ENCODE data around the gene ARHGAP15.
A peak's percentile ranks its signal among the peaks of the same experiment; 100 is the strongest.

The ARHGAP15 gene

DNA sequence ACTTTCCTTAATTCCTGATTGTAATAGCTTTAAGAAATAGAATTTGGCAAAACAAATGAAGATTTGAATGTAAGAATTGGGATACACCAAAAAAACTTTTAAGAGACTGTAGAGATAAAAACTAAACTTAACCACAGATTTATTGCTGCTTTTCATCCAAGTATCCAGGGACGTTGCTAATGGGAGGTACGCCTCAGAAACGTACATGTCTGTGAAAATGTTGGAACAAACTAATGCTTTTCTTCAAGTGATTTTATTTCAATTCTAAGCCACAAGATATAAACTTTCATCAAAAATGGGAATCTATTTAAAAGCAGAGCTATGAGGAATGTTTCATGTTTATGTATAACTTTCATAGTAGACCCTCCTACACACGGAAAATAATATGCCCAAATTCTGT lies 66.3 kb downstream of the ARHGAP15 start:
- no peak for TF ChIP-seq EZH2phosphoT487 (conservative IDR thresholded peaks at IDR 0.05; ENCODE audit: low read length)
- TF ChIP-seq, protein P1, sequence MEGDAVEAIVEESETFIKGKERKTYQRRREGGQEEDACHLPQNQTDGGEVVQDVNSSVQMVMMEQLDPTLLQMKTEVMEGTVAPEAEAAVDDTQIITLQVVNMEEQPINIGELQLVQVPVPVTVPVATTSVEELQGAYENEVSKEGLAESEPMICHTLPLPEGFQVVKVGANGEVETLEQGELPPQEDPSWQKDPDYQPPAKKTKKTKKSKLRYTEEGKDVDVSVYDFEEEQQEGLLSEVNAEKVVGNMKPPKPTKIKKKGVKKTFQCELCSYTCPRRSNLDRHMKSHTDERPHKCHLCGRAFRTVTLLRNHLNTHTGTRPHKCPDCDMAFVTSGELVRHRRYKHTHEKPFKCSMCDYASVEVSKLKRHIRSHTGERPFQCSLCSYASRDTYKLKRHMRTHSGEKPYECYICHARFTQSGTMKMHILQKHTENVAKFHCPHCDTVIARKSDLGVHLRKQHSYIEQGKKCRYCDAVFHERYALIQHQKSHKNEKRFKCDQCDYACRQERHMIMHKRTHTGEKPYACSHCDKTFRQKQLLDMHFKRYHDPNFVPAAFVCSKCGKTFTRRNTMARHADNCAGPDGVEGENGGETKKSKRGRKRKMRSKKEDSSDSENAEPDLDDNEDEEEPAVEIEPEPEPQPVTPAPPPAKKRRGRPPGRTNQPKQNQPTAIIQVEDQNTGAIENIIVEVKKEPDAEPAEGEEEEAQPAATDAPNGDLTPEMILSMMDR (IDR thresholded peaks at IDR 0.05; ENCODE audit: insufficient read depth, low read length, poor library complexity, severe bottlenecking), result no peak
- H3K4me3 ChIP-seq (ENCODE audit: insufficient read depth, low read length, poor library complexity, severe bottlenecking), result no peak overlapping the region
- no peaks in the 10 kb centered on the region for H3K36me3 ChIP-seq (ENCODE audit: low read length)
- no peak overlapping the region for H2AFZ ChIP-seq (ENCODE audit: low read depth, low read length, severe bottlenecking)
- no peak overlapping the region for H3K27ac ChIP-seq (ENCODE audit: low read depth, low read length)
- no peak overlapping the region for H3K4me2 ChIP-seq (ENCODE audit: low read depth, low read length, poor library complexity, severe bottlenecking)
- peaks cover 3% of the 10 kb centered on the region; the same call in 1 of the 2 replicates for H3F3A ChIP-seq (ENCODE audit: insufficient read depth)
- no peaks in the 10 kb centered on the region for H3K9me2 ChIP-seq (replicated peaks; ENCODE audit: insufficient read depth, low read length)
- peaks cover 6% of the 10 kb centered on the region; the same call in 1 of the 2 replicates for H4K20me1 ChIP-seq (ENCODE audit: low read depth, low read length)
- H3K9ac ChIP-seq (ENCODE audit: low read length), result no peak overlapping the region
- no peaks in the 10 kb centered on the region for H3K27me3 ChIP-seq (ENCODE audit: low read length)
- H3K9me3 ChIP-seq (ENCODE audit: insufficient read depth, low read length), result no peaks in the 10 kb centered on the region
- peaks cover 3% of the 10 kb centered on the region; the same call in 1 of the 2 replicates for H3K79me2 ChIP-seq (ENCODE audit: insufficient read depth, low read length)

DNA sequence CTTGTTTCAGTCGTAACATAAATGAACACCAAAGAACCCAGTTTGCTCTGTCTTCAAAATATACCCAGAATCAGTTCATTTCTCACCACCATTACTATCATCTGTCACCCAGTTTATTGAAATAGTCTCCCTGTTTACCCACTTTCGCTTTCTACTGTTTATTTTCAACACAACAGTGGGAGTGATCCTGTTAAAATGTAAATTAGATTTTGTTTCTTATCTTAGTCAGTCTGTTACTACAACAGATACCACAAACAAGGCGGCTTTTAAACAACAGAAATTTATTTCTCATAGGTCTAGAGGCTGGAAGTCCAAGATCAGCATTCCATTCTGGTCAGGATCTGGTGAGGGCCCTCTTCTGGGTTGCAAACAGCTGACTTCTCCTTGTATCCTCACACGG lies 74.8 kb downstream of the ARHGAP15 start:
- no peak overlapping the region for H2AFZ ChIP-seq (ENCODE audit: low read depth, low read length, severe bottlenecking)
- no peaks in the 10 kb centered on the region for H3F3A ChIP-seq (ENCODE audit: insufficient read depth)
- H3K9me2 ChIP-seq (replicated peaks; ENCODE audit: insufficient read depth, low read length), result no peaks in the 10 kb centered on the region
- TF ChIP-seq, protein P1 (IDR thresholded peaks at IDR 0.05; ENCODE audit: insufficient read depth, low read length, poor library complexity, severe bottlenecking), result no peak
- no peak for TF ChIP-seq EZH2phosphoT487 (conservative IDR thresholded peaks at IDR 0.05; ENCODE audit: low read length)
- H3K27me3 ChIP-seq (ENCODE audit: low read length), result no peaks in the 10 kb centered on the region
- H3K4me2 ChIP-seq (ENCODE audit: low read depth, low read length, poor library complexity, severe bottlenecking), result no peak overlapping the region
- peaks cover 31% of the 10 kb centered on the region for H3K36me3 ChIP-seq (ENCODE audit: low read length)
- H3K9ac ChIP-seq (ENCODE audit: low read length), result no peak overlapping the region
- H3K27ac ChIP-seq (ENCODE audit: low read depth, low read length), result no peak overlapping the region
- H3K9me3 ChIP-seq (ENCODE audit: insufficient read depth, low read length), result no peaks in the 10 kb centered on the region
- no peak overlapping the region for H3K4me3 ChIP-seq (ENCODE audit: insufficient read depth, low read length, poor library complexity, severe bottlenecking)
- no peaks in the 10 kb centered on the region for H4K20me1 ChIP-seq (ENCODE audit: low read depth, low read length)
- no peaks in the 10 kb centered on the region; the same call in 1 of the 2 replicates for H3K79me2 ChIP-seq (ENCODE audit: insufficient read depth, low read length)

DNA sequence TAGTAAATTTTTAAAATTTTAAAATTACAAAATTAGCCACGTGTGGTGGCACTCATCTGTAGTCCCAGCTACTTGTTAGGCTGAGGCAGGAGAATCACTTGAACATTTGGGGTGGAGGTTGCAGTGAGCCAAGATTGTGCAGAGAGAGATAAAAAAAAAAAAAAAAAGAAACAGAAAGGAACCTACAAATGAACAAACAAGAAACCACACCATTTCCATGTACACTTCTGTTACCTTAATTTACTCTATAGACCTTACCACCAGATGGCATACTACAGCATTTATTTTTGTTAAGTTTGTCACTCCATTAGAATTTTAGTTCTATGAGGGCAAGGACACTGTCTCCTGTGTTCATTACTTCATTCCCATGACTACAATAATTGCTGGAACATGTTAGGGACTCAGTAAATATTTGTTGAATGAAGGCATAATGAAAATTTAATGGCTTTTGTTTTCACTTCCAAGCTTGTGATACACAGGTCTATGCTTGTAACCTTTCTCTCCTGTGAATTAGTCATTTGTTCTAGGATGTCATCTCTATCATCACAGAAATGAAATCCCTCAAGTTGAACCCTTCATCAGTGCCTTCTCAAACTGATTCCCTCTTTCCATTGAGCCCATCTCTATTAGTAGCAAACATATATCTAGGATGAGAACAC lies 76.0 kb downstream of the ARHGAP15 start:
- TF ChIP-seq, protein P1 (IDR thresholded peaks at IDR 0.05; ENCODE audit: insufficient read depth, low read length, poor library complexity, severe bottlenecking), result peak; percentile 10
- TF ChIP-seq EZH2phosphoT487 (conservative IDR thresholded peaks at IDR 0.05; ENCODE audit: low read length), result no peak
- Histone ChIP-seq H2AFZ (ENCODE audit: low read depth, low read length, severe bottlenecking) (no peak overlapping the region), H3K9ac (ENCODE audit: low read length) (no peak overlapping the region), H3K36me3 (ENCODE audit: low read length) (peaks cover 31% of the 10 kb centered on the region), H3K9me3 (ENCODE audit: insufficient read depth, low read length) (no peaks in the 10 kb centered on the region), H4K20me1 (ENCODE audit: low read depth, low read length) (no peaks in the 10 kb centered on the region), H3K4me2 (ENCODE audit: low read depth, low read length, poor library complexity, severe bottlenecking) (no peak overlapping the region), H3K4me3 (ENCODE audit: insufficient read depth, low read length, poor library complexity, severe bottlenecking) (no peak overlapping the region), H3K9me2 (replicated peaks; ENCODE audit: insufficient read depth, low read length) (no peaks in the 10 kb centered on the region), H3K79me2 (ENCODE audit: insufficient read depth, low read length) (no peaks in the 10 kb centered on the region; the same call in 1 of the 2 replicates), H3K27ac (ENCODE audit: low read depth, low read length) (no peak overlapping the region), H3F3A (ENCODE audit: insufficient read depth) (no peaks in the 10 kb centered on the region), H3K27me3 (ENCODE audit: low read length) (no peaks in the 10 kb centered on the region)

Data from SU-DHL-6 (cell line).